GM18870 (cell line): Measurements from ENCODE around the gene H2BK1.

ENCODE experiments used
- ATAC-seq: cut with Tn5 transposase; IDR thresholded peaks from one replicate; pipeline ENCODE4 v1.9.1; 2021; ENCODE audit warnings: moderate library complexity; ENCODE audit not compliant: unreplicated experiment

H2BK1 gene

DNA sequence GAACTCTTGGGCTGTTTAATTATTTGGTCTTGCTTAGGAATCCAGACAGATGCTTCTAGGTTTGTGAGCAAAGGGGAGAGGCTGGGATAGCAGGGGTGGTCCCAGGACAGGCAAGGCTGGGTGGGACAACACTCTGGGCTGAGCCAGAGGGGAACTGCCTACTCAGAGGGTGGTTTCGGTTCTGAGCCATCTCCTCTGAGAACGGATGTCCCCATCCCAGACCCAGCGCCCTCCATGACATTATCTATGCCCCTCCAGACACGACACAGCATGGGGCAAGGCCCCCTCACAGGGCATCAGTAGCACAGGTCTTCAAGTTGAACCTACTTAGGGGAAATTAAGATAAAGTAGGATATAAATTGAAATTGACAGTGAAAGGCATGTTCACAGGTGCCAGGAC is 30.3 kb downstream of the H2BK1 start:
- ATAC-seq = no peak

DNA sequence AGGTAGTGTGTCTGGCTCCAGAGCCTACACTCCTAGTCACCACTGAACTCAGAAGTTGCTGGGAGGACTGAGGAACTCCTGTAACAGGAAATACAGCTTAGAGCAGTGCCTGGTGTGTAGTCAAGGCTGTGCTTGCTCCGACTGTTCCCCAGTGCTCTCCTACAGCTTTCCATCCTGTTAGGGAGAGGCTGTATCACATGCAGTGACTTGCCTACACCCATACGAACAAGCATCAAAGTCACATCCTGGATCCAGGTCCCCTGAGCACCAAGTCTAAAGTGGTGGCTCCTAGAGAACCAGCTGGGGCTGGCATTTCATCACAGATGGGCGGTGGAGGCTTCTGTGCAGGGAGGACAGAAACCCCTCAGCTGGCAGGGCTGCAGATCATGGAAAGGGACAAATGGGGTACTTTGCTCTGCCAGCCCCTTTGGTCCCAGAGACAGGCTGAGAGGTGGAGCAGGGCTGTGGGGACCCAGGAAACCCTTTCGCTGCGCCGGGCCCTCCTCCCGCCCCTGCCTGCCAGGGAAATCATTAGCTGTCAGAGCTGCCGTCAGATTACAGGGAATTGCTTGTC is 30.9 kb downstream of the H2BK1 start:
- no peak for ATAC-seq

DNA sequence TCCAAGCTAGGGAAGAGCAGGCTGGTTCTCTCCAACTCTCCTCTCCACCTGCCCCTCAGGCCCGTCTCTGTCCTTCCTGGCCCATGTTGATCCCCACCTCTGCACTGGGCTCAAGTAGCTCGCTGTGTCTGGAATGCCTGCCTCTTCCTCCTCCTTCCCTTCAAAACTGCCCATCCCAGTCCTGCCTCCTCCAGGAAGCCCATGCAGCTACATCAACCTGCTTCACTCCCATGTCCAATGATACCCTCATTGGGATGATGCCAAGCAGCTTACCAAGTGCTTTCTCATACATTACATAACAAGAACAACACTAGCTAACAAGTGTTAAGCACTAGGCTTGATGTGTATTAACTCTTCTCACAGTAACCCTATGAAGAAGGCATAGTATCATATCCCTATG is 31.5 kb downstream of the H2BK1 start:
- ATAC-seq = no peak

DNA sequence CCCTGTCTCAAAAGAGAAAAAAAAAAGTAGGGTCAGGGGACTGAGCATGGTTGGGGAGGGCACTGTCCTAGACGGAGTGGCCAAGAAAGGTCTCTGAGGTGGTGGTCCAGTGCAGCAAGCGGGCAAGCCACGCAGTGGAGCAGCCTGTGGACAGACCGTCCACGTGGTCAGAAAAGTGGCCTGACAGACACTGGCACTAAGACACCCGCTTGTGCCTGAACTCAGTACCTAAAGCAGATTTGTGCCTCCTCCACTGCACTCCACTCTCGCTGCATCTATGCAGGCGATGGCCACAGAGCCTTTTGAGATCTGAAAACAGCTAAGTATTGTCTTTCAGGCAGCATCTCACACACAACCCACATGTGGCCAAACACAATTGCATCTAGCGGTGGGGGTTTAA is 32.1 kb downstream of the H2BK1 start:
- no peak for ATAC-seq

DNA sequence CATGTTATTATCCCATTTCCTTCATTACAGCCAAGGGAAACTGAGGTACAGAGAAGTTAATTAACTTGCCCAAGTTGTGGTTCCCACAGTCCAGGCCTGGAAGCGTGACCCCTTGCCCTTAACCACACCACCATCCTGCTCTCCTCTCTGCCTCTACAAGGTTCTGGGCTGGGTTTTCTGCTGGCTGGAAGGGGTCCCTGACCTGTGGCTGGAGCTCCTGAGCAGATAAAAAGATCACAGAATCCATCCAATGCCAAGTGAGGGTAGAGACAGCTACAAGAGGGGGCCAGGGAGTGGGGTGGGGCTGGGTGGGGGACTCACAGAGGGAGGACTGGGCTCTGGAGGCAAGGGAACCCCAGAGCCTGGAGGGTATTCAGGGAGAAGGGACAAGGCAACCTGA is 33.0 kb downstream of the H2BK1 start:
- ATAC-seq = no peak

DNA sequence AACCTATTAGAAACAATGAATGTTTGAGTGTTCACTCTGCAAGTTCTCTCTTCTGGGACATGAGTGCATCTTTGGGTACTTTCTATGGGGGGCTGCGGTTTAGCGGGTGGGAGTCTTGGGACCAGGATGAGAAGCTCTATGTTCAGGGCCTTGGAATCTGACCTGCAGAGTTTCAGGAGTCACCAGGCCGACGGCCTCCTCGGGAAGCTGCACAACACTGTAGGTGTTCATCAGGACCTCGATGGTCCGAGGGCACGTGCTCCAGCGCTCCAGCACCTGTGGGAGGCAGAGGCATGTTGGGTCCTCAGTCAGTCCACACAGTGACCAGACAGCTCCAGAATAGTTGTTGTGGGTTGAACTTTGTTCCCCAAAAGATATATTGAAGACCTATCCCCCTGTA is 33.9 kb downstream of the H2BK1 start:
- no peak for ATAC-seq

DNA sequence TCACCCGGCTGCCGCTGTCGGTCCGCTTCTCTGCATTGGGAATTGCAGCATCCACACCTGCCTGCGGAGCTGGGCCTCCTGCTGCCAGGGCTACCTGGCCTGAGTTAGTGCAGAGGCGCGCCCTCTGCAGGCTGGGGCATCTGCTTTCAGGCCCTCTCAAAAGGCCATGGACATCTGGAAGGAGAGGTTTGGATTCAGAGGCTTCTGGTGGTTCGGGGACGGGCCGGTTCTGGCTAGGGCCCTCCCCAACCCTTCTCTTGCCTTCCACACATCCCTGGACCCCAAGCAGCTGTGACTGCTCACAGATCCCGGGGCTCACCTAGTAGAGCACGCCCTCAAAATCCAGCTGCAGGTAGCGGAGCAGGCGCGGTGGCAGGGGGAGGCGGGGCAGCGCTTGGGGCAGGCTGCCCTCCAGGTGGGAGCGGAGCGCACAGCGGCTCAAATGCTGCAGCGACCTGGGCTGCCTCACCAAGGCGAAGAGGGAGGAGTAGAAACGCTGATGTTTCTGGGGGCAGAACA is 34.4 kb downstream of the H2BK1 start:
- no peak for ATAC-seq

DNA sequence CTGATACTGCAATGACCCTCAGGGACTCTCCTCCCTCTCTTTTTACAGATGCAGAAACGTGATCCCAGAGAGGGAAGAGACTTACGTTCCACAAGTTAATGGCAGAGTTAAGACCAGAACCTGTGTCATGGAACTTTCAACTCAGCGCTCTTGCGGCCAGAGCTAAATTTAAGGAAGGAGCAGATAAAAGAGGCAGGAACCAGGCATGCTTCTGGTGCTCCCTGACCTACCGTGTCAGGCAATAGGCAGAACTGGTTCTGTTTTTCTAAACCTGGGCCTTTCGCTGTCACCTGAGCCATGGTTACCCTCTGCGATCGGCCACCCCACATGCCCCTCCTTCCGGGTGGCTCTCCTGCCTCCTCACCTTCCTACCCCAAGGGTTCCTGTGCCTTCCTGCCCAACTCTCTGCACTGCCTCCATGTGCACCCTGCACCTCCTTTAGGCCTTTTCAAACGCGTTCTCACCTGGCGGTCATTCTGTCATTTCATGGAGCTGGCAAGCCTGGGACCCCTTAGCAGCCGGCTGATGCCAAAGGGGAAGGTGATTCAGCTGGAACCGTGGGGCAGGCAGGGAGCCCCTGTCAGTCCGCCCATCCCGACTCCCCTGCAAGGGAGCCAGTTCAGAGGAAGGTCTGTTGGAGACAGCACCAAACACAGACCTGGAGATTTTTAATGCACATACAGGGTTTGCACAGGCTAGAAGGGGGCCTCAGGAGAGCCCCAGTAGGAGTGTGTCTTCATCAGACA is 35.1 kb downstream of the H2BK1 start:
- ATAC-seq = no peak

DNA sequence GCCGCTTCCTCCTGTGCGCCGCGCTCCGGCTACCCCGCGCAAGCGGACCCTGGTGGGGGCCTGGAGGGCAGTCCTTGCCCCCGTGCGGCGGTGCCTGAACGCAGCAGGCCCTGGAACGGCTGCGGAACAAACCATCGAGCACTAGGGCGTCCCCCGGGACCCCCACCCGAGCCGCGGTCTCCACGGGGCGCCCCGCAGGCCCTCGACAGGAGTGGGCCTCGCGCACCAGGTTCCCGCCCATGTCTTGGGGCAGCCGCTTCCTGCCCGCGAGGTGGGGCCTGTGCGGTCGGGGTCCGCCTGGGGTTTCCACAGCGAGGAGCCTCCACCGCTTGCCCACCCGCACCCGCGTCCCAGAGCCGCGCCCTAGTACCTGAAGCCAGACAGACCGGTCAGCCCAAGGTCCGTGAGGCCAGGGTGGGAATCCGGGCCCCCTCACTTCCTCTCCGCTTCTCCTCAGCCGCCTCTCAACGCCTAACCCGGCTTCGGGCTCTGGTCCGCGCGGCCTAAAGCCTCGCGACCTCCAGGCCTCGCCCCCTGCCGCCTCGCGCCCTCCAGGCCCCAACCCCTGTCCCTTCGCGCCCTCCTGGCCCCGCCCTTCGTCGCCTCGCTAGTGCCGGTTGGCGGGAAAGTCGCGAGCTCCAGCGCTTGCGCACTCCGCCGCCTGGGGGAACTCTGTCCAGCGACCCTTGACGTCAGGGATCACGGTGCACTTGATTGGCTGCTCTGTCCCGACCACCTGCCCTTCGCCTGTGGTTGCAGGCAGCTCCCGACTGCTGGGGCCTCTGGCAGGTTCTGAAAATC is 35.8 kb downstream of the H2BK1 start:
- ATAC-seq = no peak

DNA sequence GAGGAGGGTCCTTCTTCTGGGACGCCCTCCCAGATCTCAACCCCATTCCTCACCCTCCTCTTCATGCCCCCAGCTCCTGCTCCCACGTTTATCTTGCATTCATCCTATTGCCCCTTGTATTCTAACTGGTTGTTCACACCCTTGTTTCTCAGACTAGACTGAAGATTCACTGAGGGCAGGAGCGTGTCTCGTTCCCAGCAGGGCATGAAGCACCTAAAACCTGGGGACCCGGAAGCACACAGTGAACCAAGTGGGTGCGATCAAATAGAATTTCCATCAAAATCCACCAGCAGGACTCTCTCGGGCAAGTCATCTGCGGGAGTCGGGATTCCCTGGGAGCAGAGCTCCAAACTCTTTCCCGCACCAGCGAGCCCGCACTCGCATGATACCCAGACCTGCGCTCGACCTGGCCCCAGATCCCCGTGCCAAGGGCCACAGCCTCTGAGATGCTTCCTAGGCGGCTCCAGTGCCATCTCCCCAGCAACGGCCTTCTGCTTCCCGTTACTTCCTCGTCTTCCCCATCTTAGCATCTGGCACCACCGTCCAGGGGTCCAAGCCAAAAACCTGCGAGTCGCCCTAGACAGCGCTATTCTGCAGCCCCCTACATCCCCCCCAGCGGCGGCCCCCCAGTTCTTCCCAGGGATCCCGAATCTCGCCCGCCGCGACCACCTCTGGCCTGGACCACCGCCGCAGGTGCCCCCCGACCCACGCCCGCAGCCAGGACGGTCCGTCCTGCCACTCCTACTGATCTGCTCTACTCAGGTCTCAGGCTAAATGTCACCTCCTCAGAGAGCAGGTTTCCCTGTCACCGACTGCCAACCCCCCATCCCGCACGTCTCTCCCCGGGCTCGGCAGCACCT is 36.7 kb downstream of the H2BK1 start:
- no peak for ATAC-seq

DNA sequence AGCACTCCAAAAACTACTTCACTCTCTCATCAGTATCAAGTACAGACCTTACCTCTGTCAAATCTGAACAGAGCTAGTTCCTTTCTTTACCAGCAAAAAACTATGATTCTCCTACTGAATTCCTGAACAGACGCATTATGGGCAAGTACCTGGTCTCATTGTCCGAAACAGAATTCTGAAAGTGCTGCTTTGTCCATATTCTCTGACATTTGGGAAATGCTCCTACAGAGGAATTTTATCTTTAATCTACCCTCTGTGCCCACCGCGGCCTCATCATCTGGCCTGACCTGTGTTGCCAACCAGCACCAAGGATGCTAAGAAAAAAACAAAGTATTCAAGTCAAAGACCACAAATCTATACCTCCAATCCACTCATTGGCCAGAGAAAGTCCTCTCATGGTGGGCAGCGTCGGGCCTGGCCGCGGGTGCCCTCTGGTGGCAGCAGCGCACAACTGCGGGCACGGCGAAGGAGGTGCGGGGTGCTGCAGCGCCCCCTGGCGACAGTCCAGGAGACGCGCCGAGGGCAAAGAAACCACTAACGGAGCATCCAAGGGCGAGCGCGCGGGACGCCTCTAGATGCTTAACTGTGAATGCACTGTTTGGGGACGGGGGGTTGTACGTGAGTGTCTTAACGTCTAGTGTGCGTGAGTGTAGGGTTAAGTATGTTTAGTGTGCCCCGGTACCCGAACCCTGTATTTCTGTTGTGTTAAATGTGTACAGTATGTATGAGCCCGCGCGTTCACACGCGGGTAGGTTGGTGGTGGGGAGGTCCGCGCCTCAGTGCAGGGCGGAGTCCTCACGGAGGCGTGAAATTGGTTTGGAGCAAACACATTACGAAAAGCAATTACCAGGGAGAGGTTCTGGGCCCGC is 37.8 kb downstream of the H2BK1 start:
- ATAC-seq = no peak

DNA sequence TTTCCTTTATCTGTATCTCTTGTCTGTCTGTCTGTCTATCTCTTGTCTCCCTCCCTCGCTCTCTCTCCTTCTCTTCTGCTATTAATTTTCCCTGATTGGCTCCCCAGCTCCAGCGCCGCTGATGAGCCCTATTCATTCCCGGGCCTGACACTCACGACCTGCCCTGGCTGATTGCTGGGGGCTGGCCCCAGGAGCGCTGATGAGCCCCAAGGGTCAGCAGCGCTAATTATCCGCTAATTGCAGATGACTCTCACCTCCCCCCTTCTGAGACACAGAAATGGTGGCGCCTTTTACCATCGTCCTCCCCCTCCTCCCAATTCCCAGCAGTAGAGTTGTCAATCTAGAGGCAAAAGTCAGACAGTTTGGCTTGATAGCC is 41.5 kb downstream of the H2BK1 start:
- no peak for ATAC-seq

DNA sequence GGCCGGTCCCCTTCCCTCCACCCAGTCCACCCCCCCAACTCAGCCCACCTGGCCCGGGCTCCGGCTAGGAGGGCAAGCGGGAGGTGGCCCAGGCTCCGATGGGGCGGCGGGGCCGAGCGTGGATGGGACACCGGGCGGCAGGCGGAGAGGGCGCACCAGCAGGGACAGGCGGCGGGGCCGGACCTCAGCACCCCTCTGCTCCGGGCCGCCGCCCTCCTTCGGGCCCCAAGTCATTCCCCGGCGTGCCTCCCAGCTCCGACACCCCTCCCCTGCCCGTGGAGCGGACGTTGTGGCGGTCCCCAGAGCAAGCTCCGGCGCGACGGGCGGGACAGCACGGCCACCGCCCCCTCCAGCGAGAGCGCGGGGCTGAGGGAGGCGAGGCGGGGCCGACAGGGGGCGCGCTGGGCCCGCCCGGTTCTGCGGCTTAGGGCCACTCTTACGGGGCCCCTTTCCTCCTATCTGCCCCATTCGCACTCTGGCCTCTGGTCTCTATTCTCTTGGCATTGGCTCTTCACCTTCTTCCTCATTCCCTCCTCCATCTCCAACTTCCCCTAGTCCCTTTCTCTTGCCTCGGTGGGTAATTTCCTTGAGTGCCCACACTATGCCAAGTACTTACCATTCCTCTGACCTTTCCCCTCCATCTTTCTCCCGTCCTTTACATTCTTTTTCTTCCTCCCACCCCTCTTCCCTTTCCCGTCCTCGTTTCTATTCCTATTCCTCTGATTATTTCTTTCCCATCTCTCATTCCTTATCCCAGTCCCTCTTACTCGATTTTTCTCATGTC is 42.1 kb downstream of the H2BK1 start:
- no peak for ATAC-seq

DNA sequence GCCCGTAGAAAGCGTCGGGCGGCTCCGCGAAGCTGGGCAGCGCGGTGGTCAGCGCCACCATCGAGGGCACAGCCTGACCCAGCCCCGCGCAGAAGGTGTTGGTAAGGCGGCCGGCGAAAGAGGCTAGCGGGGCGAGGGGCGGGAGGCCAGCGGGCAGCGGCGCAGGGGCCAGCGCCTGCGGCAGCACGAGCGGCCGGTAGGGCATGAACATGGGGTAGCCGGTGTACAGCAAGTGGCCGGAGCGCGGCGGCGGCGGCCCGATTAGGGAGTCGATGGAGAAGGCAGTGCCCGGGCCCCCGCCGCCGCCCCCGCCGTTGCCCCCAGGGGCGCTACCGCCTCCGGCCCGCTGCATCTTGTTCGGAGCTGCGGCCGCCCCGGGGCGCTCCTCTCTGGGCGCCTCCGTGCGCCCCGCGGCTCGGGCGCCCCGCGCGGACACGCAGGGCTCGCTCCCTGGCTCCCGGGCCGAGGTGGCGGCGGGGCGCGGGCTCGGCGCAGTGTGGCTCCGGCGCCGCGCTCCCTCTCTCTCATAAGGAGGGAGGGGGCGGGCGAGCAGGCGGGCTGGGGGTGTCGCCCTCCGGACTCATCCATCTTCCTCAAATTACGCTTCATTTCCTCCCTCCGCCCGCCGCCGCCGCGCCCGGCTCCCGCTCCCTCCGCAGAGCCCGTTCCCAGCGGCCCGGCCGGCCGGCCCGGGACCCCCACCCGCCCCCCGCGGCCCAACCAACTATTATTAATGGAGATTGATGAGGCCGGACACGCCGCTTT is 42.9 kb downstream of the H2BK1 start, which contains the start of gene GBX1:
TSS of gene GBX1 (minus strand) at position 498 of the 765 bp plus-strand sequence. CDS start at position 352, 146 bp downstream.
- no peak for ATAC-seq

DNA sequence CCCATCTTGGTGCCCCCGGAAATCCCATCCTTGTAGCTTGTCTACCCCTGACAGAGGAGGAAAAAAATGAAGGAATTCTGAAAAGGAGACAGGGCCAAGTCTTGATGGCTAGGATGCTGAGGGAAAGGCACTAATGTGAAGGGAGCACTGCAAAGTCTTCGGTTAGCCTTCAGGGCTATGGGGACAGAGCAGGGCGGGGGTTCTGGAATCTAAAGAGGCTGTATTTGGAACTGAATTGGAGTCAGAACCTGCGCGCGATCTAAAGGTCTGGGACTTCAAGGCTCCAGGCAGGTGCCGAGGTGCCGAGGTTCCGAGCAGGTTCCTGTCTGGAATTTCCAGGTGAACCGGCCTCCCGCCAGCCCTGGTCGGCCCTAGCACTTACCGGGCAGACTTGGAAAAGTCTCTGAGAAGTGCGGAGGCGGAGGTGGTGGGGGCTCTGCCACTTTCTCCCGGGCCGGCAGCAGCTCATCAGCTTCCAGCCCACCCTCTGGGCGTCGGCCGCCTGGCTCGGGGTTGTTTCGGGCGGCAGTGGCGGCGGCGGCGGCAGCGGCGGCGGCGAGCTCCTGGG is 43.6 kb downstream of the H2BK1 start:
- no peak for ATAC-seq

DNA sequence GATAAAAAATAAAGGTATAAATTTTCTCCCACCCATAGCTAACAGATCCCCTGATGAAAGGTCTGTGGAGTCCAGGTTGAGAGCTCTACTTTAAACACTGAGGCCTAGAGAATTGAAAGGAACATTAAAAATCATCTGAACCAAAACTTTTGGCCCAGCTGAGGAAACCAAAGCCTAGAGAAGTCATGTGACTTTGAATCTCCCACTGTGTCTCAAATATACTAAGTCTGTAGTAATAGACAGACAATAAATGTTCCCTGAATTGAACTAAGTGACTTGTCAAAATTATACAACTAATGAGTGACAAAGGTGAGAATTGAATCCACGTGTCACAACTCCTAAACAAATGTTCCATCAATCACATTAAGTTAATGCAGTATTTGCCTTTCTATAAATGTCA is 48.5 kb downstream of the H2BK1 start:
- no peak for ATAC-seq
